ENCODE data around the gene E4F1. TPM values are rescaled to one million over a fixed set of nuclear protein-coding genes. Genes with fewer than 3 reads are reported as not detected.
A peak's percentile ranks its signal among the peaks of the same experiment; 100 is the strongest.

The E4F1 gene
- total and polyA plus RNA-seq, 2 experiments from 2014 or later: 13.5 to 32.7 TPM

DNA sequence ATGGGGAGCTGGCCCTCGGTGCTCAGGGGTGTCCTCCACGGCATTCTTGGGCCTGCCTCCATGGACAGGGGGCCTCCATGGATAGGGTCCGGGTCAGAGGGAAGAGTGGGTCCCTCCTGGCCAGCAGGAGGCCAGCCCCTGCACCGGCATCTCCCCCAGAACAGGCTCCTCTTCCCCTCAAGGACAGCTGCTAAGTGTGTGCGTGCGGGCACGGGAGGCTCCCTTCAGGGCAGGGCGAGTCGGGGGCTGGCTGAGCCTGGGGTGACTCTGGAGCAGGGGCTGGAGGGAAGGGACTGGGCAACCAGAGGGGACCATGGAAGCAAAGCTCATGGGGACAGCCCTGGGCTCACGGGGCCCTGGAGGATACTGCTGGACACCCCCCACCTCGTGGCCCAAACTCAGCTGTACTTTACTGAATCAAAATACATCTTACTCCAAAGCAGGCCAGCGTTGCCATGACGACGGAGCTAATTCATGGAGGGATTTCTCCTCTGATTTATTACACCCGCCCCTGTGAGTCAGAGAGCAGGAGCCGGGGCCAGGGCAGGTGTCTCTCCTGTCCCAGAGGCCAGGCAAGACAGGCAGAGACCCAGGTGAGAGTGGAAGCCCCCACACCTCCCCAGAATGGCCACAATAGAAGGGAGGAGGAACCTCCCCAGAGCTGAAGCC, 29.1 kb upstream of the E4F1 start:
- H3K9me3 ChIP-seq (ENCODE audit: low read depth): no peaks in the 10 kb centered on the region
- TF ChIP-seq EZH2 (IDR thresholded peaks at IDR 0.05; ENCODE audit: insufficient read depth, poor library complexity, severe bottlenecking) (peak; percentile 30), EZH2phosphoT487 (IDR thresholded peaks at IDR 0.05; ENCODE audit: insufficient read depth, low read depth) (no peak)
- no peaks in the 10 kb centered on the region for H3K36me3 ChIP-seq (ENCODE audit: low read depth)
- no peak overlapping the region for H3K9ac ChIP-seq
- peak; percentile 65 for DNase-seq
- no peaks in the 10 kb centered on the region for H3K9me2 ChIP-seq (ENCODE audit: insufficient read depth)
- WGBS, 2 experiments (ENCODE audit: low coverage in 1 of 2, low lambda C conversion rate in 2 of 2, missing lambda C conversion rate in 2 of 2): 54 to 64% methylated on average over 14 to 15 of the region's 16 CpGs
- H3K27me3 ChIP-seq (replicated peaks; ENCODE audit: insufficient read depth): peaks cover 29% of the 10 kb centered on the region
- H3K79me2 ChIP-seq (ENCODE audit: insufficient read depth): no peaks in the 10 kb centered on the region
- in situ Hi-C loops (cut with MboI): no loop called here
- H2AFZ ChIP-seq: no peak overlapping the region
- no peak overlapping the region for H3K4me3 ChIP-seq
- no peaks in the 10 kb centered on the region for H3K4me1 ChIP-seq (ENCODE audit: insufficient read depth)
- no peak overlapping the region for H3K27ac ChIP-seq
- no peaks in the 10 kb centered on the region for H4K20me1 ChIP-seq (ENCODE audit: insufficient read depth)
- no peak overlapping the region for H3K4me2 ChIP-seq (ENCODE audit: unreplicated experiment)
- H3F3A ChIP-seq (ENCODE audit: insufficient read depth): no peaks in the 10 kb centered on the region

DNA sequence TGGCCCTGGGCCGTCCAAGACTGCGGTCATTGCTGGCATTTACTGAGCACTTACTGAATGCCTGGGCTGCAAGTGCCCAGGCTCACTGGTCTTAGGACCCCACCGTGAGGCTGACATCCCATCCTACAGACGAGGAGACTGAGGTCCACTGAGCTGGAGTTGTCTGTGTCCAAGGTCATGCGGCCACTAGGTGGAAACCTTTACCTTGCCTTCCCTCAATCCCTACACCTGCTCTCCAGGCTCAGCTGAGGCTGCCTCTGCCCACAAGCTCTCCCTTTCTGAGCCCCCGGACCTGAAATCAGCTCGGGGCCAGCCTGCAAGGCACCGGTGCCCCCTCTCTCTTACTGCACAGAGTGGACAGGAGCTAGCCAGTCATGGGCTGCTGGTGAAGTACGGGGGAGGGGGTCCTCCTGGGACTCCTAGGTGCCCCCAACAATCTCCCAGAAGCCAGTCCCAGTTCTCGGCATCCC, 28.5 kb upstream of the E4F1 start:
- no peaks in the 10 kb centered on the region for H3K4me1 ChIP-seq (ENCODE audit: insufficient read depth)
- no peak overlapping the region for H2AFZ ChIP-seq
- H3K4me3 ChIP-seq: no peak overlapping the region
- in situ Hi-C loops (cut with MboI): no loop called here
- no peaks in the 10 kb centered on the region for H3K9me3 ChIP-seq (ENCODE audit: low read depth)
- WGBS, 2 experiments (ENCODE audit: low coverage in 1 of 2, low lambda C conversion rate in 2 of 2, missing lambda C conversion rate in 2 of 2): 10 to 13% methylated on average over 10 of the region's 10 CpGs
- H3K27ac ChIP-seq: no peak overlapping the region
- no peak overlapping the region for H3K9ac ChIP-seq
- no peaks in the 10 kb centered on the region for H3K9me2 ChIP-seq (ENCODE audit: insufficient read depth)
- H4K20me1 ChIP-seq (ENCODE audit: insufficient read depth): no peaks in the 10 kb centered on the region
- H3K4me2 ChIP-seq (ENCODE audit: unreplicated experiment): no peak overlapping the region
- H3K27me3 ChIP-seq (replicated peaks; ENCODE audit: insufficient read depth): peaks cover 29% of the 10 kb centered on the region
- H3K36me3 ChIP-seq (ENCODE audit: low read depth): no peaks in the 10 kb centered on the region
- no peaks in the 10 kb centered on the region for H3K79me2 ChIP-seq (ENCODE audit: insufficient read depth)
- DNase-seq: peak; percentile 51
- TF ChIP-seq EZH2 (IDR thresholded peaks at IDR 0.05; ENCODE audit: insufficient read depth, poor library complexity, severe bottlenecking) (peak; percentile 8), EZH2phosphoT487 (IDR thresholded peaks at IDR 0.05; ENCODE audit: insufficient read depth, low read depth) (no peak)
- no peaks in the 10 kb centered on the region for H3F3A ChIP-seq (ENCODE audit: insufficient read depth)

DNA sequence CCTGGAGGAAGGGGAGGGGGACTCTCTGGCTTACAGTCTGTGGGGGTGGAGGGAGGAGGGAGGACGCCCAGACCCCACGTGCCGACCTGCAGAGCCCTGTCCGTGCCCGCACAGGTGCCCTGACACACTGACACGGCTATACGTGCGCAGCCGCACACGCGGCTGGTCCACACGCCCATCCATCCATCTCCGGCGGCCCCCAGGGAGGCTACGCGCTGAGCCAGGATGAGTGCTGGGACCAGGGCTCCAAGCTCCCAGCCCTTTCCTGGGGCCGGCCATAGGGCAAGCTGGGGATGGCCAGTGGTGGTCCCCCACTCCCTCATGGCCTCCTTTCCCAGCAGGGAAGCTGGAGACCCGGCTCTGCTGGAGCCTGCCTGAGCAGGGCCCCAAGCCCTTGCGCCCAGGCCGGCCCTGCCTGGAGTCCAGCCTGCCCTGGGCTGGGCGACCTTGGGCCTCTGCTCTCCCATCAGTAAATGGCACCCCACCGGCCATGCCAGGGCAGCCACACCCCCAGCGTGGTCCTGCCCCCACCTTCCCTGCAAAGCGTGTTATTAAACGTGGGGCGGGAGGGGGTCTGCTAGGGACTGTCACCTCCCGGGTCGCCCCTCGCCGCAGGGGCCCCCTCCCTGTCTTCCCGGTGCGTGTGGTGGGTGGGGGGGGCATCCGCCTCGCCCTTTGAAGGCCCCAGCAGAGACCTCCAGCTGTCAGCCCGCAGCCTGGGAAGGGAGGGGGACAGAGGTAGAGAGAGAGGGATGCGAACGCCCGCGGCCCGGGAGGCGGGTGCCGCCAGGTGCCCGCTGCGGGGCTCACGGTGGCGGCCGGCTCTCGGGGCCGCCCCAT, 27.8 kb upstream of the E4F1 start:
- peak; percentile 70 for TF ChIP-seq EZH2 (IDR thresholded peaks at IDR 0.05; ENCODE audit: insufficient read depth, poor library complexity, severe bottlenecking)
- TF ChIP-seq EZH2phosphoT487 (IDR thresholded peaks at IDR 0.05; ENCODE audit: insufficient read depth, low read depth): 0 out of 2 replicates have a peak, but pooled peaks have one; percentile 33
- 0 out of 2 replicates have a peak overlapping the region, but pooled peaks have one; percentile 40 for H3K4me3 ChIP-seq
- H3K27me3 ChIP-seq (replicated peaks; ENCODE audit: insufficient read depth): peaks cover 29% of the 10 kb centered on the region
- no peak overlapping the region for H3K9ac ChIP-seq
- no peaks in the 10 kb centered on the region for H4K20me1 ChIP-seq (ENCODE audit: insufficient read depth)
- H3K79me2 ChIP-seq (ENCODE audit: insufficient read depth): no peaks in the 10 kb centered on the region
- H3K9me3 ChIP-seq (ENCODE audit: low read depth): no peaks in the 10 kb centered on the region
- H2AFZ ChIP-seq: no peak overlapping the region
- no peaks in the 10 kb centered on the region for H3K9me2 ChIP-seq (ENCODE audit: insufficient read depth)
- in situ Hi-C loops (cut with MboI): no loop called here
- H3K4me2 ChIP-seq (ENCODE audit: unreplicated experiment): no peak overlapping the region
- 2 to 3% methylated on average over 17 to 38 of the region's 49 CpGs for whole genome bisulfite sequencing, 2 experiments (ENCODE audit: low coverage in 1 of 2, low lambda C conversion rate in 2 of 2, missing lambda C conversion rate in 2 of 2)
- no peak overlapping the region for H3K27ac ChIP-seq
- H3K4me1 ChIP-seq (ENCODE audit: insufficient read depth): no peaks in the 10 kb centered on the region
- no peak for DNase-seq
- no peaks in the 10 kb centered on the region for H3K36me3 ChIP-seq (ENCODE audit: low read depth)
- H3F3A ChIP-seq (ENCODE audit: insufficient read depth): no peaks in the 10 kb centered on the region

DNA sequence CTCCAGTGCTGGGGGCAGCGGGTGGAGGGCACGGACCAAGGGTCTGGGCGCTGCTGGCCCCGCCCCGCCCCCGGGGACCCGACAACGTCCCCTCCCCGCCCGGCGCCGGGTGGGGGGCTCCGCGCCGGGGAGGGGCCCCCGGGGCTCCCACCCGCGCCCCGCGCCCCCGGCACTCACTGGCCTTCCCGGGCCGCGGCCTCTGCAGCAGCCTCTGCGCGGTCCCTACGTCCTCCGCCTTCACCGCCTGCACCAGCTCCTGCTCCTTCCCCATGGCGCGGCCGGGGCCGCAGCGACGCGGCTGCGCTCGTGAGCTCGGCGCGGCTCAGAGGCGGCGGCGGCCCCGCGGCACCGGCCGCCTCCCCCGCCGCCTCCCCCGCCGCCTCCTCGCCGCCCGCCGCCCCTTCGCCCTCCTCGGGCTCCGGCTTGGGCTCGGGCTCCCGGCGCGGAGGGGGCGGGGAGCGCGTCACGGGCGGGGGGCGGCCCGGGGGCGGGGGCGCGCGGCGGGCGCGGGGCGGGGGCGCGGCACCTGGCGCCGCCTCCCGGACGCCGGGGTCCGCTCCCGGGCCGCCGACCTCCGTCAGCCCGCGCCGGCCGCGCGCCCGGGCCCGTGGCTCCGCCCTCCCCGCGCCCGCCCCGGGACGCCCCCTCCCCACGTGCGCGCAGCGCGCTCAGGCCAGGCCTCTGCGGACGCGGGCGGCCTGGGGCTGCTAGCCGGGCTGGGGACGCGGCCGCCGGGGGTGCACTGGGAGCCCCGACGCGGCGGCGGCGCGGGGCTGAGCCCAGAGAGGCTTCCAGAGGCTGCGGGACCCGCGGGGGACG, 27.0 kb upstream of the E4F1 start, which contains the start of gene CASKIN1:
CASKIN1 (minus strand) TSS at position 444 of the 819 bp plus-strand sequence; CDS start at position 271, 173 bp downstream.
- Histone ChIP-seq H3K4me2 (ENCODE audit: unreplicated experiment) (no peak within 1 kb of the TSS), H4K20me1 (ENCODE audit: insufficient read depth) (no peaks in the 10 kb centered on the region)
- 0 to 1% methylated on average over 4 to 44 of the region's 129 CpGs for WGBS, 2 experiments (ENCODE audit: low coverage in 1 of 2, low lambda C conversion rate in 2 of 2, missing lambda C conversion rate in 2 of 2)

More for the DNA sequence above, 27.0 kb upstream of the E4F1 start, which contains the start of gene CASKIN1:
- Histone ChIP-seq H3K27me3 (replicated peaks; ENCODE audit: insufficient read depth) (peaks cover 29% of the 10 kb centered on the region), H3K9ac (no peak within 1 kb of the TSS), H2AFZ (no peak within 1 kb of the TSS), H3K4me1 (ENCODE audit: insufficient read depth) (no peaks in the 10 kb centered on the region), H3K79me2 (ENCODE audit: insufficient read depth) (no peaks in the 10 kb centered on the region), H3K36me3 (ENCODE audit: low read depth) (no peaks in the 10 kb centered on the region), H3K9me3 (ENCODE audit: low read depth) (no peaks in the 10 kb centered on the region), H3F3A (ENCODE audit: insufficient read depth) (no peaks in the 10 kb centered on the region), H3K4me3 (peak within 1 kb of the TSS; percentile 40; the same call in 1 of the 2 replicates), H3K9me2 (ENCODE audit: insufficient read depth) (no peaks in the 10 kb centered on the region), H3K27ac (no peak within 1 kb of the TSS)
- DNase-seq: peak; percentile 65
- in situ Hi-C loops (cut with MboI): no loop called here
- no peak for TF ChIP-seq EZH2phosphoT487 (IDR thresholded peaks at IDR 0.05; ENCODE audit: insufficient read depth, low read depth)
- TF ChIP-seq EZH2 (IDR thresholded peaks at IDR 0.05; ENCODE audit: insufficient read depth, poor library complexity, severe bottlenecking): no peak
